Activated CD8-positive, alpha-beta memory T cell treated with anti-CD3 and anti-CD28 coated beads, Interleukin-2, amount 50 U/mL, for 4 hours (primary cell): ENCODE results near the gene COL18A1.

Experiments
- DNase-seq: peaks from one replicate; pipeline ENCODE4 v3.0.0-alpha.2; 2020

Gene COL18A1

DNA sequence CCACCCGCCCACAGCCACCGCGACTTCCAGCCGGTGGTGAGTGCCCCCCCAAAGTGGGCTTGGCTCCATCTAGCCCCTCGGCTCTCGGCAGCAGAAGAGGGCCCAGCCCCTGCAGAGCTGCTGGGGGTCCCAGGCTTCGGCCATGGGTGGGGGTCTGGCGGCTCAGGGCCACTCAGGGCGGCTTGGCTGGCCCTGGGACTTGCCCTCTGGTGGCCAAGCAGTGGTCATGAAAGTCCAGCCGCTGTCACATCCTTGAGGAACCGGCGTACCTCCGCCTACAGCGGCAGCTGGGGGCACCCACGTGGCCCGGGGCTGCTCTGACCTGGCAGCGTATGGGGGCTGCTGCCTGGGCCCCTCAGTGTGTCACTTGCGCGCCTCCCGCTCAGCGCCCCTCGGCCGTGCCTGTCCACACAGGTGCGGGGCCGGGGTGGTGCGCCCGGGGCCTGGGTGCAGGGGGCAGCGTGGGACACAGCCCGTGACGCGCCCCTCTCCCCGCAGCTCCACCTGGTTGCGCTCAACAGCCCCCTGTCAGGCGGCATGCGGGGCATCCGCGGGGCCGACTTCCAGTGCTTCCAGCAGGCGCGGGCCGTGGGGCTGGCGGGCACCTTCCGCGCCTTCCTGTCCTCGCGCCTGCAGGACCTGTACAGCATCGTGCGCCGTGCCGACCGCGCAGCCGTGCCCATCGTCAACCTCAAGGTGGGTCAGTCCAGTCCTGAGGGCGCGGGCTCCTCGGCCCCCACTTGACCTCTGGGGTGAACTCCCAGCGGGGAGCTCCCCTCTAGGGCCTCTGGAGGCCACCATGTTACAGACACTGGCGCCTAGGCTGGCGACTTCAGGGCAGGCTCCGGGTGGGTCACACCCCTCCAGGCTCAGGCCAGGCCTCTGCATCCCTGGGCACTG is 104.9 kb downstream of the COL18A1 start:
- DNase-seq = no peak

DNA sequence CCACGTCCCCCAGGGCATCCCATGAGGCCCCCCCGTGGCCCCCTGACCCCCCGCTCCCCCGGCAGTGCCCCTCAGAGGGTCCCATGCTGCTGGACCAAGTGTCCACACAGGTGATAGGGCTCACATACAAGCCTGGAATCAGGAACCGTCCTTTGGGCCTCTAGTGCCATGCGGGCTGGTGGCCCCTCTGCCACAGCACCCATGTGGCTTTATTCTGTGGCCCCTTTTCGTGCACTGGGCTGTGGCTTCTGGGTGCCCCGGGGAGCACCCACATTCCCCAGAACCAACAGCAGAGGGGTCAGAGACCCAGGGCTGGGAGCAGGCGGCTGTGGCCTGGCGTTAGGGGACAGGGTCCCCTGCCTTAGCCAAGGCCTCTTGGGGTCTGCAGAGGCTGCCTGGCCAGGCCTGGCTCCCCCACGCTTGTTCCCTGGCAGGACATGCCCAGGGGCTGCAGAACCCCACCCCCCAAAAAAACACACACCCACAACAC is 105.5 kb downstream of the COL18A1 start:
- no peak for DNase-seq

DNA sequence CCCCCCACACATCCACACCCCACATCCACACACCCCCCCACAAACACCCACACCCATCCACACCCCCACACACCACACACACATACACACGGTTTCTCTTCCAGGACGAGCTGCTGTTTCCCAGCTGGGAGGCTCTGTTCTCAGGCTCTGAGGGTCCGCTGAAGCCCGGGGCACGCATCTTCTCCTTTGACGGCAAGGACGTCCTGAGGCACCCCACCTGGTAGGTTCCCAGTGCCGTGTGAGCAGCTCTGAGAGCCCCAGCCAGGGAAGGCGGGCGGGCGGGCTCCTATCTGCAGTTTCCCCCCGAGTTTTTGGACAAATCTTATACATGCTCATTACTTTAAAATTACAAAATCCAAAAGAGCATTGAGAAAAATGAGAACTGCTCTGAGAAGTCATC is 106.0 kb downstream of the COL18A1 start:
- DNase-seq = no peak

DNA sequence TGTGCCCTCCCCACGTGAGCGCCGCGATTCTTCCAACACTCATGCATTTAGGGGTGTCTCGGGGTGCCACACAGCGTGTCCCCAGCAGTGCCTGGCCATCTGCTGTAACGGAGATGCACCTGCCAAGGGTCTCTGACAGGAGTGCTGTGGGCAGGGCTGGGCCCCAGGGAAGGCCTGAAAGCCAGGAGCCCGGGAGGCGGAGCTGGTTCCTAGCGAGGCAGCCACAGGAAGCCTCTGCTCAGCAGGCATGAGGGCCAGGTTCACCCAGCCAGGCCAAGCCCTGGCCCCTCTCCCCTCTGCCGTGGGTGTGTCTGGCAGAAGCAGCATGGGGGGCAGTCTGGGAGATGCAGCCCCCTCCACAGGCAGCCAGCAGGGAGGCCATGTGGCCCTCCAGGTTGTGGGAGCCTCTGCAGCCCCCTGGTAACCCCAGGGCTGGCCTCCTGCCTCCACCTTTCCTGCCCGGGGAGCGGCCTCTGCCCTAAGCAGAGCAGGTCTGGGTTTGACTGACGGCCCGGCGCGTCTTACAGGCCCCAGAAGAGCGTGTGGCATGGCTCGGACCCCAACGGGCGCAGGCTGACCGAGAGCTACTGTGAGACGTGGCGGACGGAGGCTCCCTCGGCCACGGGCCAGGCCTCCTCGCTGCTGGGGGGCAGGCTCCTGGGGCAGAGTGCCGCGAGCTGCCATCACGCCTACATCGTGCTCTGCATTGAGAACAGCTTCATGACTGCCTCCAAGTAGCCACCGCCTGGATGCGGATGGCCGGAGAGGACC is 106.9 kb downstream of the COL18A1 start:
- DNase-seq = no peak

DNA sequence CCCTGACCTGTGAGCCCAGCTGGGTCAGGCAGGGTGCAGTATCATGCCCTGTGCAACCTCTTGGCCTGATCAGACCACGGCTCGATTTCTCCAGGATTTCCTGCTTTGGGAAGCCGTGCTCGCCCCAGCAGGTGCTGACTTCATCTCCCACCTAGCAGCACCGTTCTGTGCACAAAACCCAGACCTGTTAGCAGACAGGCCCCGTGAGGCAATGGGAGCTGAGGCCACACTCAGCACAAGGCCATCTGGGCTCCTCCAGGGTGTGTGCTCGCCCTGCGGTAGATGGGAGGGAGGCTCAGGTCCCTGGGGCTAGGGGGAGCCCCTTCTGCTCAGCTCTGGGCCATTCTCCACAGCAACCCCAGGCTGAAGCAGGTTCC is 107.6 kb downstream of the COL18A1 start:
- no peak for DNase-seq

DNA sequence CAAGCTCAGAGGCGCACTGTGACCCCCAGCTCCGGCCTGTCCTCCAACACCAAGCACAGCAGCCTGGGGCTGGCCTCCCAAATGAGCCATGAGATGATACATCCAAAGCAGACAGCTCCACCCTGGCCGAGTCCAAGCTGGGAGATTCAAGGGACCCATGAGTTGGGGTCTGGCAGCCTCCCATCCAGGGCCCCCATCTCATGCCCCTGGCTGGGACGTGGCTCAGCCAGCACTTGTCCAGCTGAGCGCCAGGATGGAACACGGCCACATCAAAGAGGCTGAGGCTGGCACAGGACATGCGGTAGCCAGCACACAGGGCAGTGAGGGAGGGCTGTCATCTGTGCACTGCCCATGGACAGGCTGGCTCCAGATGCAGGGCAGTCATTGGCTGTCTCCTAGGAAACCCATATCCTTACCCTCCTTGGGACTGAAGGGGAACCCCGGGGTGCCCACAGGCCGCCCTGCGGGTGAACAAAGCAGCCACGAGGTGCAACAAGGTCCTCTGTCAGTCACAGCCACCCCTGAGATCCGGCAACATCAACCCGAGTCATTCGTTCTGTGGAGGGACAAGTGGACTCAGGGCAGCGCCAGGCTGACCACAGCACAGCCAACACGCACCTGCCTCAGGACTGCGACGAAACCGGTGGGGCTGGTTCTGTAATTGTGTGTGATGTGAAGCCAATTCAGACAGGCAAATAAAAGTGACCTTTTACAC is 108.2 kb downstream of the COL18A1 start:
- DNase-seq = no peak

DNA sequence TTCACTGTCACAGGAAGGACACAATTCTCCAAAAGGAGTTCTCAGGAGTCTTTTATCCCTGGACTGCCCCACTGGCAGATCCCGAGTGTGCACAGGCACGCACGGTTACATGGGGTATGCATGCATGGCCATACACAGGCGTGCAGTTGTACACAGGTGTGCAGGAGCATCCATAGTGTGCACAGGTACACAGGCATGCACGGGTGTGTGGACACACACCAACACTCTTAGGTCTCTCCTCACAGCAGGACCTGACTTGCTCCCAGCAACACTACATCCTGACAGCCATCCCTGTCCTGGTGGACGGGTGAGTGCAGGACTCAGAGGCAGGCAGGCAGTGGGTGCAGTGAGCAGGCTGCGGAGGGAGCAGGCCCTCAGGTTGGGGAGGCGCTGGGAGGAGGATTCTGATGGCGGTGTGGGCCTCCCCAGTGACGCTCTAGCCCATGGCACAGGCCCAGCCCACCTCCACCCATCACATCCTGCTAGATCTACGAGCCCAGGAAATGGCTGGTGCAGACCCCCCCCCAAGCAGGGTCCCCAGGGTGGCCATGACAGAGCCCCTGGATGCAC is 108.9 kb downstream of the COL18A1 start:
- no peak for DNase-seq

DNA sequence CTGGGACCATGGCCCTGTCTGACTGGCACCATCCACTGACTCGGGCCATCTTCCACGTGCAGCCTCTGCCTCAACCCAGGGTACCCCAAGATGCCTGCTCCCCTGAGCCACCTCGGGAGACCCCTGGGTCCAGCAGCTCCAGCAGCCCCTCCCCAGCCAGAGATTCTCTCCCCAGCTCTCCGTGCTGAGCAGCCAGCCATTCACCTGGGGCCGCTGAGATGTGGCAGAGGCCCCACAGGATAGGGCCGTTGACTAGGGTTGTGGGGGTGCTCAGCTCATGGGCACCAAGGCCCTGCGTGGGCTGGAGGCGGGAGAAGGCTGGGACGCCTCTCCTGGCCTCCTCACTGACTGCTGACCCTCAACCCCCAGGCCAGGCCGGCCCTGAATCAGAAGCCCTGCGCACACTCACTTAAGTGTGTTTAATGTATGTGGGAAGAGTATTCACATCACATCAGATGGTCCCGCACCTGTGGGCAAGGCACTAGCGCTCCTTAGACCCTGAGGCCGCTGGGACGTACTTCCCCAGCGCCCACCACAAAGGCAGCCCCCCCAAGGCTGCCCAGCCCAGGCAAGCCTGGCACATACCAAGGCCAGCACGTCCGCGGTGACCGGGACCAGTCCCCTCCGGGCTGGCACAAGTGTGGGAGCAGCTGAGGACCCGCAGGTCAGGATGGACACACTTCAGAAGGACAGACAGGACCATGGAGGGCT is 109.5 kb downstream of the COL18A1 start:
- DNase-seq = no peak

DNA sequence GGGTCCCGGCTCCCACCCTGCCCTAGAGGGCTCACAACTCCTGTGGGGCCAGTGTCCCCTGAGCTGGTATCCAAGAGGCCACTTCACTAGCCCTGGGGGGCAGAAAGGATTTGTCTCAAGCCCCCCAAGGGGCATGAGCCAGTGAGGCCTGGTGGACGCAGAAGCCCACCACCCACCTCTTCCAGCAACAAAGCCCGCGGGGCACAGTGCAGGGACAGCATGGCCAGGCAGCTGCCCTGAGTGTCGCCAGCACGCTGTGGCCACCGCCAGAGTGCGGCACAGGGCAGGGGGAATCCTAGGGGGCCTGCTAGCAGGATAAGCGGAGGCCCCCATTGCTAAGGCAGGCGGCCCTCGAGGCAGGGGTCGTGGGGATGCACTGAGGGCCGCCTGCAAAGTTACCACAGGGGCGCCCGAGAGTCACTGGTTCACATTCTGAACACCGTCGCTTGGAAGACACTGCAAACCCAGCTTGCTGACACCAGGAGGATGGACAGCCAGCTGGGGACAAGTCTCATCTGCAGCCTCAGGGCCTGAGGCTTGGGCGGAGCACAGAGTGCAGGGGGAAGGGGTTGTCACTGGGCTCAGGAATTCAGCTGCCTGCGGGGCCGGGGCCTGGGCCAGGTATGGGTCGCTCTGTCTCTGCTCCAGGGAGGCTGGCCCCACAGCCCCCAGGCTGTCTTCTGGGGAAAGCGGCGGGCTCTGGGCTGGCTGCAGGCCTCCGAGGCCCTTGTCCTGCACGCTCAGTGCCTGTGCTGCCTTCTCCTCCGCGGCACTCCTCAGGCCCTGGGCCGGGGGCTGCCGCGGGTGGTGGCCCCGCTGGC is 110.5 kb downstream of the COL18A1 start:
- no peak for DNase-seq

DNA sequence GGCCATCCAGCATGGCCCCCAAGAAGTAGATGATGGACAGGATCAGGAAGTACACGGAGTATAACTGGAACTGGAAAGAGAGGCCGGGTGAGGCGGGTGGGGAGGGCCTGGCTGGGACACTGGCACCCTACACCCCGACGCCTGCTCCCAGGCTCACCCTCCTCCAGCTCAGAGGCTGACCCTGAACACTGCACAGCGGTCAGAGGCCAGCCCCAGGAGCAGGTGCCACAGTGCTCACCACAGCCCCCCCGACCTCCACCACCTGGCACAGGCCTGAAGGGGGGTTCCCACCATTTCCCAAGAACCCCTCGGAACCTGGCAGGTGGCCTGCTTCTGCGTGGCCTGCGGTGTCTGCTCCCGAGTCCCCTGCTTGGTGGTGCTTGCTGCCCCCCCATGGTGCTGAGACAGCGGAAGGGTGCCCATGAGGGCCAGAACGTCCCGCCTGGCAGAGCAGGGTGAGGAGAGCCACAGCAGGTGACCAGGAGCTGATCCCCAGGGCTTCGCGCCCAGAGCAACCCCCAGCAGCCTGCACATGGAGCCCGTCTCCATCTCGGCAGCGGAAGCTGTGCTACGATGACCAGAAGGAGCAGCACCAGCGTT is 111.2 kb downstream of the COL18A1 start:
- DNase-seq = no peak

DNA sequence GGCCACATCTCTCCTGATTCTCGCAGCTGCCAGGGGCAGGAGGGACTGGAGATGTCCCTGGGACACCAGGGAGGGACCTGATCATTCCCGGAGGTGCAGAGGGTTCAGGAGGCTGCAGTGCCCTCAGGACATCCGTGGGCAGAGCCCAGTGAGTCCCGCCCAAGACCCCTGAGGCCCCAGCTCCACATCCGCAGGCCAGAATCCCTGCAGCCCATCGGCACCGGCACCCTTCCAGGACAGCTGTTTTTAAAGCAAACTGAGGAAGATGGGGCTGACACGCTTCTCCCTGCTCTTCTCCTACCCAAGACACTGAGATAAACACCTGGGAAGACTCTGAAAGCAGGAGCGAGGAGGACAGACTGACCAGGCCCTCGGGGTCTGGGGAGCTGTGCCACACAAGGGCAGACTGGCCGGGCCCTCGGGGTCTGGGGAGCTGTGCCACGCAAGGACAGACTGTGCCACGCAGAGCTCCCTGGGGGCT is 111.7 kb downstream of the COL18A1 start:
- DNase-seq = no peak

DNA sequence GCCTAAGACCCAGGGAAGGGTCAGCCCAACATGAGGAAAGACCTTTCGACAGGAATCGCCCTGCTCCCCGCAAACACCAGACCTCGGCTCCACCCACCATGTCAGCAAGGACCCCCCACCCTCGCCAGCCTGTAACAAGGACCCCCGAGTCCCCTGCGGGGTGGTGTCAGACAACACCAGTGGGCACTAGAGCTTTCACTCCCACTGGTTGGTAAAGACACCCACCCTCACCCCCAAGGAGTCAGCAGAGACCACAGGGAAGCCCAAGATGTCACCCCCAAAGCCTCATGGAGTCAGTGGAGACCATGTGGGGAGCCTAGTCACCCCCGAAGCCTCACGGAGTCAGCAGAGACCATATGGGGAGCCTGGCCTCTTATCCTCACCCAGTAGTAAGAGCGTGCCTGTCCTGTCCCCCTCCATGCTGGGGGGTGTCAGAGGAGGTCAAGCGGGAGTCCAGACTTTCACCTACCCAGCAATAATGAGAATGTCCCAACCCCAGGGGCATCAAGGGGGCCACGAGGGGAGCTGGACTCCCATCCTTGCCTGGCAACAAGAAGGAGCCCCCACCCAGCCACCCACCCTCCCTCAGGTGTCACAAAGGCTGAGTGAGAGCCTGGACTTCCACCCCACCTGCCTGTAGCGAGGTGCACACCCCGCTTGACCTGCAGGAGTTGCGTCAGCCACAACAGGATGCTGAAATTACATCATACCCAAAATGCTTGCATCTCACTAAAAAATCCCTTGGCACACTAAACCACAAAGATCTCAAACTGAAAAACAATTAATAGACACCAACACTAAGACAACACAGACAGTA is 112.5 kb downstream of the COL18A1 start:
- DNase-seq = no peak

DNA sequence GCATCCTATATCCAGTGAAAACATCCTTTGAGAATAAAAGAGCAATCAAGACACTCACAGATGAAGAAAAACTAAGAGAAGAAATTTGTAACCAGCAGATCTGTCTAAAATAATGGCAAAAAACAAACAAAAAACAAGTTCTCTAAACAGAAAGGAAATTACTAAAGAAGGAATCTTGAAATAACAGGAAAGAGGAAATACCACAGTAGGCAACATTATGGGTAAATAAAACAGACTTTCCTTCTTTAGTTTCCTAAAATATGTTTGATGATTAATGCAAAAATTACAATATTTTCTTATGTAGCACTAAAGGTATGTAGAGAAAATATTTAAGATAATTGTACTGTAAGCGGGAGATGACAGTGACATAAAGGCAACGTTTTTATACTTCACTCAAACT is 113.8 kb downstream of the COL18A1 start:
- no peak for DNase-seq

DNA sequence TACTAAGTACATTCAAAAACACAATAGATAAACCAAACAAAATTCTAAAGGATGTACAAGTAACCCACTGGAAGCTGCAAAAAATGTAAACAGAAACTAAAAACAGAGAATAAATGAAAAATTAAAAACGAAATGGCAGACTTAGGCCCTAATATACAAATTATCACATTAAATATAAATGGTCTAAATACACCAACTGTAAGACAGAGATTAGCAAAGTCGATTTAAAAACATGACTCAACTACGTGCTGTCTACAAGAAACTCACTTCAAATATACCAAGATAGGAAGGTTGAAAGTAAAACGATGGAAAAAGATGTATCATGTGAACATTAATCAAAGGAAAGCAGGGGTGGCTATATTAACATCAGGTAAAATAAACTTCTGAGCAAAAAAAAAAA is 114.2 kb downstream of the COL18A1 start:
- no peak for DNase-seq

DNA sequence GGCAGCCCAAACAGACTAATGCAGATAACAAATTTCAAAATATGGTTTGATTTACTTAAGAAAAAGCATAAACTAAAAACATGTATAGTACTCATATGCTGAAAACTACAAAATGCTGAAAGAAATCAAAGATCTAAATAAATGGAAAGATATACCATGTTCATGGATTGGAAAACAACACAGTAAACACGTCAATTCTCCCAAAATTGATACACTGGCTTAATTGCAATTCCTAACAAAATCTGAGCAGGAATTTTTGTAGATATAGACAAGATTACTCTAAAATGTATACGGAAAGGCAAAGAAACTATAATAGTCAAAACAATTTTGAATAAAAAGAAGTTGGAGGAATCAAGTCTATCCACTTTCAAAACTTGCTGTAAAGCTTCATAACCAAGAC is 116.3 kb downstream of the COL18A1 start:
- DNase-seq = no peak

DNA sequence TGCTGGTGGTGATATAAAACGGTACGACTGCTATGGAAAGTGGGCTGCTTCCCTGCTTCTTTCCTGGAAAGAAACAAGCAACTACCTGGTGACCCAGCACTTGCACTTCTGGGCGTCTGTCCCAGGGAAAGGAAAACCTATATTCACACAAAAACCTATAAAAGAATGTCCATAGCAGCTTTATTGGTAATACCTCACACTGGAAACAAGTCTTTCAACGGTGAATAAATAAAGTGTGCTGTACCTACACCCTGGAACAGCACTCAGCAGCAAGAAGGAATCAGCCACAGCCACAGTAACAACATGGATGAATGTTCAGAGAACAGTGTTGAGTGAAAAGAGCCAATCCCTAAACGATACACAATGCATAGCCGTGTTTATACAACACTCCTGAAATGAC is 117.4 kb downstream of the COL18A1 start:
- no peak for DNase-seq

DNA sequence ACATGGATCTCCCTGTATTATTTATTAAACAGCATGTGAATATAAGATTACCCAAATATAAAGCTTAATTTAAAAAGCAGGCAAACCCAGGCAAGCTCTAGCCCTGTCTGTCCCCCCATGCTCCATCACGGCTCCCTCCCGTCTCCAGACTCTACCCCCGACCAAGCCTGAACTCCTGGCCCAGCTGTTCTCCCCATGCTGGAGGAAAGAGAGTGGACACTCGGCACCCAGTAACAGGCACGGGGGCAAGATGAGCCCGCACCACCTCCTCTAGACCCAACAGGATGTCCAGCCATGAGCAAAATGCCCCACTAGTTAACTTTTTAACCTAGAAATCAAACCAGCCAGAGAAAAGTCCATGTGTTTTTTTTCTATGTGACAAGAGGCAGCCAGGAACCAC is 118.0 kb downstream of the COL18A1 start:
- DNase-seq = peak; percentile 1

DNA sequence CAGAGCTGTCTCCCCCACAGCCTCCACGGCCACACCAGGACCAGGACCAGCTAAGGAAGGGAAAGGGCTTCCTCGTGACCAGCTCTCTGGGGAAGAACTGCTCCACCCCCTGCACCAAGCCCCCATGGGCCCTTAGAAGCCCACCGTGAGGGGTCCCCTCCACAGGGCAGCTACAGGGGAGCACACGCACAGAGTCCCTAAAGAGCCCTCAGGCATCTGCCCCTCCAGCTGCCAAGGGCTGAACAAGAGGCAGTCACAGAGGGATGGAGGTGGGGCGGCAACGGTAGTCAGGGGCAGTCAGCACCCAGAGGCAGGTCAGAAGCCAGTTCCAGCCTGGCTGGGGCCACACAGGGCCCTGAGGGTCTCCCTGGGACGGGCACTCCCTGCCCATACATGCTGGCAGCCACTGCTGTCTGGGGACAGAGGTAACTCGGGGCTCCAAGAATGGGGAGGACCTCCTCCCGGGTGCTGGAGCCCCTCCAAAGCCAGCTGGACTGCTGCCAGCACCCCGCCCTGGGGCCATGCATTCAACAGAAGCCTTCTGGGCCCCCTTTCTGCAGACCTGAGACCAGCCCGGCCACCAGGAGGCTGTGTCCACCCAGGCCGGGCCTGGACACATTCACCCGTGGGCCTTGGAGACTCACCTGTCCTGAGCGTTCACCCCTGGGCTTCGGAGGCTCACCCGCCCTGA is 118.6 kb downstream of the COL18A1 start:
- DNase-seq = peak; percentile 12

DNA sequence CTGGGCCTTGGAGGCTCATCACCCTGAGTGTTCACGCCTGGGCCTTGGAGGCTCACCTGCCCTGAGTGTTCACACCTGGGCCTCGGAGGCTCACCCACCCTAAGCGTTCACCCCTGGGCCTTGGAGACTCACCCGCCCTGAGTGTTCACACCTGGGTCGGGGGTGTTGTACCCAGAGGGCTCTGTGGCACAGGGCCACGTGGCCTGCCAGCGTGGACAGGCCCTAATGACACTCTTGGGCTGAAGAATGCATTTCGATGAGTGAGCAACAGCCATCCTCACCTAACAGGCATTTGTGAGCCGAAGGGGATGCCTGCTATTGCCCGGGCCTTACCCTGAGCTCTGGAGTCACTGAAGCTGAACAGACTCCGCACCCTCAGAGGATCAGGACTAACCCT is 119.8 kb downstream of the COL18A1 start:
- DNase-seq = peak; percentile 7
